ENCODE data around the gene TSPAN17.

DNA sequence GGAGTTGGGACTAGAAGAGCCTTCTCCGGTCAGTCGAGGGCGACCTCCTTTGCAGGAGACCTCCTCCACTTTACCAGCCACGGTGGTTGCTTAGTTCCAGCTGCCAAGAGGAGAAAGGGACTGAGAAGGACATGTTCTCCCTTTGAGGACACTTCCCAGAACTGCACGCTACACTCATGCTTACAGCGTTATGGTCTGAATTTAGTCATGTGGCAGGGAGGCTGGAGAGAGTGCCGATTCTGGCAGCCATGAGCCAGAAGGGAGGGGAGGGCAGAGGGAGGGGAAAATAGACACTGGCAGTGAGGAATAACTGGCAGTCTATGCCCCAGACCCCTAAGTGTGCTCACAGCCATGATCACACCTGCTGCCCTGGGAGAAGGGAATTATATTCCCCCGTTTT lies 47.8 kb downstream of the TSPAN17 start:
- TF ChIP-seq, protein P1, sequence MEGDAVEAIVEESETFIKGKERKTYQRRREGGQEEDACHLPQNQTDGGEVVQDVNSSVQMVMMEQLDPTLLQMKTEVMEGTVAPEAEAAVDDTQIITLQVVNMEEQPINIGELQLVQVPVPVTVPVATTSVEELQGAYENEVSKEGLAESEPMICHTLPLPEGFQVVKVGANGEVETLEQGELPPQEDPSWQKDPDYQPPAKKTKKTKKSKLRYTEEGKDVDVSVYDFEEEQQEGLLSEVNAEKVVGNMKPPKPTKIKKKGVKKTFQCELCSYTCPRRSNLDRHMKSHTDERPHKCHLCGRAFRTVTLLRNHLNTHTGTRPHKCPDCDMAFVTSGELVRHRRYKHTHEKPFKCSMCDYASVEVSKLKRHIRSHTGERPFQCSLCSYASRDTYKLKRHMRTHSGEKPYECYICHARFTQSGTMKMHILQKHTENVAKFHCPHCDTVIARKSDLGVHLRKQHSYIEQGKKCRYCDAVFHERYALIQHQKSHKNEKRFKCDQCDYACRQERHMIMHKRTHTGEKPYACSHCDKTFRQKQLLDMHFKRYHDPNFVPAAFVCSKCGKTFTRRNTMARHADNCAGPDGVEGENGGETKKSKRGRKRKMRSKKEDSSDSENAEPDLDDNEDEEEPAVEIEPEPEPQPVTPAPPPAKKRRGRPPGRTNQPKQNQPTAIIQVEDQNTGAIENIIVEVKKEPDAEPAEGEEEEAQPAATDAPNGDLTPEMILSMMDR (conservative IDR thresholded peaks at IDR 0.05 in 1 of 2, IDR thresholded peaks at IDR 0.05 in 1 of 2; ENCODE audit: low read depth in 1 of 2, low read length in 2 of 2) = no peak
- TF ChIP-seq EZH2 (IDR thresholded peaks at IDR 0.05; ENCODE audit: low read length, missing control alignments) = no peak

All from fibroblast of lung (primary cell).